Activated B cell treated with CpG ODN at 0.5 μM for 24 hours (primary cell): ENCODE results near the gene KRTAP10-11. TPM values are rescaled to one million over a fixed set of nuclear protein-coding genes. Genes with fewer than 3 reads are reported as not detected.

Experiments used
- ATAC-seq: fragments of 200-7000 bp; cut with Tn5 transposase; one replicate; pipeline ENCODE4 v1.10.0; 2021; ENCODE audit warnings: low read depth, mild to moderate bottlenecking, moderate library complexity
- CTCF ChIA-PET: fragments of 350-600 bp; sonication (Branson Sonifier 250); formaldehyde crosslinking; loops from one replicate; lab custom pipeline; 2021; ENCODE audit warnings: antibody characterized with exemption; lab: Charles Lee
- POLR2A ChIA-PET: fragments of 350-600 bp; sonication (Branson Sonifier 250); formaldehyde crosslinking; loops from one replicate; lab custom pipeline; 2021; ENCODE audit warnings: antibody characterized with exemption; lab: Charles Lee
- DNase-seq: peaks from one replicate; pipeline ENCODE4 v3.0.0; 2022
- H3K27ac Mint-ChIP-seq: one replicate; pipeline ENCODE4 v1.8.0; 2020; ENCODE audit warnings: mixed read lengths
- H3K27me3 Mint-ChIP-seq: one replicate; pipeline ENCODE4 v1.8.0; 2021; ENCODE audit warnings: mixed read lengths
- H3K36me3 Mint-ChIP-seq: one replicate; pipeline ENCODE4 v1.8.0; 2021; ENCODE audit warnings: low read depth, mixed read lengths
- H3K4me1 Mint-ChIP-seq: one replicate; pipeline ENCODE4 v1.8.0; 2021; ENCODE audit warnings: mixed read lengths
- H3K4me3 Mint-ChIP-seq: one replicate; pipeline ENCODE4 v1.8.0; 2020; ENCODE audit warnings: mild to moderate bottlenecking, mixed read lengths
- H3K9me3 Mint-ChIP-seq: one replicate; pipeline ENCODE4 v1.8.0; 2020; ENCODE audit warnings: mixed read lengths
- intact Hi-C: fragments of 100-400 bp; cut with micrococcal nuclease; formaldehyde crosslinking; loops from one replicate; pipeline ENCODE4 v1.15.1; 2024
- total RNA-seq: library from RNA; stranded (reverse); gene quantifications from 2 replicates; pipeline ENCODE4 v1.2.3, GENCODE V29; 2022
- TF ChIP-seq, protein P1 (sequence below): fragments of 200-600 bp; IDR thresholded peaks from one replicate; pipeline ENCODE4 v1.8.0; 2022; ENCODE audit warnings: antibody characterized with exemption, mild to moderate bottlenecking

KRTAP10-11 gene
- total RNA-seq, 1 donor from 2014 or later, result not detected

- Mint-ChIP-seq H3K4me1 (no peaks in the 10 kb centered on the region), H3K36me3 (peaks cover 2% of the 10 kb centered on the region), H3K27me3 (peaks cover 6% of the 10 kb centered on the region), H3K27ac (no peak overlapping the region), H3K9me3 (peaks cover 20% of the 10 kb centered on the region), H3K4me3 (no peak overlapping the region)
- ATAC-seq (no peak), DNase-seq (no peak)
- ChIA-PET POLR2A (no interaction called here), CTCF (no interaction called here)
- TF ChIP-seq, protein P1, sequence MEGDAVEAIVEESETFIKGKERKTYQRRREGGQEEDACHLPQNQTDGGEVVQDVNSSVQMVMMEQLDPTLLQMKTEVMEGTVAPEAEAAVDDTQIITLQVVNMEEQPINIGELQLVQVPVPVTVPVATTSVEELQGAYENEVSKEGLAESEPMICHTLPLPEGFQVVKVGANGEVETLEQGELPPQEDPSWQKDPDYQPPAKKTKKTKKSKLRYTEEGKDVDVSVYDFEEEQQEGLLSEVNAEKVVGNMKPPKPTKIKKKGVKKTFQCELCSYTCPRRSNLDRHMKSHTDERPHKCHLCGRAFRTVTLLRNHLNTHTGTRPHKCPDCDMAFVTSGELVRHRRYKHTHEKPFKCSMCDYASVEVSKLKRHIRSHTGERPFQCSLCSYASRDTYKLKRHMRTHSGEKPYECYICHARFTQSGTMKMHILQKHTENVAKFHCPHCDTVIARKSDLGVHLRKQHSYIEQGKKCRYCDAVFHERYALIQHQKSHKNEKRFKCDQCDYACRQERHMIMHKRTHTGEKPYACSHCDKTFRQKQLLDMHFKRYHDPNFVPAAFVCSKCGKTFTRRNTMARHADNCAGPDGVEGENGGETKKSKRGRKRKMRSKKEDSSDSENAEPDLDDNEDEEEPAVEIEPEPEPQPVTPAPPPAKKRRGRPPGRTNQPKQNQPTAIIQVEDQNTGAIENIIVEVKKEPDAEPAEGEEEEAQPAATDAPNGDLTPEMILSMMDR, result no peak
- intact Hi-C loops, result no loop called here
Measured at GRCh38 chr21:44647222-44647552, 973 bp downstream of the KRTAP10-11 start.

GRCh38 chr21:44648557-44649311 lies 2.5 kb downstream of the KRTAP10-11 start:
- no peak overlapping the region for H3K4me3 Mint-ChIP-seq
- no peaks in the 10 kb centered on the region for H3K36me3 Mint-ChIP-seq
- intact Hi-C loops, result no loop called here
- CTCF ChIA-PET, result no interaction called here
- no peak for ATAC-seq
- H3K27me3 Mint-ChIP-seq, result peaks cover 5% of the 10 kb centered on the region
- no peak for DNase-seq
- TF ChIP-seq, protein P1, result no peak
- H3K4me1 Mint-ChIP-seq, result no peaks in the 10 kb centered on the region
- POLR2A ChIA-PET, result no interaction called here
- H3K9me3 Mint-ChIP-seq, result peaks cover 12% of the 10 kb centered on the region
- no peak overlapping the region for H3K27ac Mint-ChIP-seq

DNA sequence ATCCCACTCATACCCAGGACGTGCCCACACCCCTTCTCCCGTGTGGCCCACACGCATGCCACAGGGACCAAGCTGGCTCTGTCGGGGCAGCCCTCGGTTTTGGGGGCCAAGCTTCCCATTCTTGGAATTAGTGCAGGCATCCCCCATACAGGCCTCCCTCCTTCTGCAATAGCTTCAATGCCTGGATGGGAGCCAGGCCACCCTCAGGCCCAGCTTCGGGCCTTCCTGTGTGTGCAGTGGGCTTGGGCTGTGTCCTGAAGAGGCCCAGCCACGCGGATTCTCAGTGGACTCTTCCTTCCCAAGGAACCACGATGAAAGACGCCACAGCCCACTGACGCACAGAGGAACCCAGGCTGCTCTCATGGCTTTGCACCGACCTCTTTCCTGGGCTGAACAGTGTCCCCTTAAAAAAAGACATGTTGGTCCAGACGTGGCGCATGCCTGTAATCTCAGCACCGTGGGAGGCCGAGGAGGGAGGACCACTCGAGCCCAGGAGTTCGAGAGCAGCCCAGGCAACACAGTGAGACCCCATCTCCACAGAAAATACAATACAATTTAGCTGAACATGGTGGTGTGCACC lies 3.4 kb downstream of the KRTAP10-11 start:
- CTCF ChIA-PET, result no interaction called here
- Mint-ChIP-seq H3K4me3 (no peak overlapping the region), H3K27ac (no peak overlapping the region), H3K36me3 (no peaks in the 10 kb centered on the region), H3K9me3 (peaks cover 5% of the 10 kb centered on the region), H3K27me3 (peaks cover 5% of the 10 kb centered on the region), H3K4me1 (no peaks in the 10 kb centered on the region)
- no peak for ATAC-seq
- POLR2A ChIA-PET, result no interaction called here
- no peak for DNase-seq
- TF ChIP-seq, protein P1, result no peak
- intact Hi-C loops, result no loop called here

DNA sequence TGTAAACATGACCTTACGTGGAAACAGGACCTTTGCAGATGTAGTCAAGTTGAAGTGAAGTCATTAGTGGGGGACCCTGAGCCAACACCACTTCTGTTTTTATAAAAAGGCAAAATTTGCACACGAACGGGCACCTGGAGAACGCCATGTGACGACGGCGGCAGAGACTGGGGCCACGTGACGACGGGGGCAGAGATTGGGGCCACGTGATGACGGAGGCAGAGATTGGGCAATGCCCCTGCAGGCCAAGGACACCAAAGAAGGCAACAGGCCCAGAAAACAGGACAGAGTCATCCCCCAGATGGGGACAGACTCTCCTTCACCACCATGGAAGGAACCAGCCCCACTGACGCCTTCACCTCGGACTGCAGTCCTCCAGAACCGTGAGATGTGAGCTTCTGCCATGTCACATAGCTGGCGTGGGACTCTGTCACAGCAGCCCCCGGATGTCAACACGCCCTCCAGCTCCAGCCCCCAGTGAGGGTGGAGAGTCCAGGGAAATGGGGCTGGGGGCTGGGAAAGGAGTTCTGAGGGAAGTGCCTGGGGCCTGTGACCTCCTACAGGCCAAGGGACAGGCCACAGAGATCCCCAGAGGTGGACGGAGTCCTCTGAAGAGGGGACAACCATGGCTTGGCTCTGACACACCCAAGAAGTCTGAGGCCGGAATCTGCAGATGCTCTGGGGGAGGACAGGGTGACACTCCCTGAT lies 4.2 kb downstream of the KRTAP10-11 start:
- Mint-ChIP-seq H3K4me1 (no peaks in the 10 kb centered on the region), H3K36me3 (no peaks in the 10 kb centered on the region), H3K27ac (no peak overlapping the region), H3K9me3 (no peaks in the 10 kb centered on the region), H3K4me3 (no peak overlapping the region), H3K27me3 (peaks cover 5% of the 10 kb centered on the region)
- ChIA-PET CTCF (no interaction called here), POLR2A (no interaction called here)
- TF ChIP-seq, protein P1, result no peak
- DNase-seq (no peak), ATAC-seq (no peak)
- intact Hi-C loops, result no loop called here

- H3K27ac Mint-ChIP-seq, result no peak overlapping the region
- CTCF ChIA-PET, result no interaction called here
- no peak overlapping the region for H3K4me3 Mint-ChIP-seq
- H3K36me3 Mint-ChIP-seq, result no peaks in the 10 kb centered on the region
- peaks cover 4% of the 10 kb centered on the region for H3K9me3 Mint-ChIP-seq
- TF ChIP-seq, protein P1, result no peak
- H3K27me3 Mint-ChIP-seq, result peaks cover 5% of the 10 kb centered on the region
- ATAC-seq (no peak), DNase-seq (no peak)
- intact Hi-C loops, result no loop called here
- H3K4me1 Mint-ChIP-seq, result no peaks in the 10 kb centered on the region
- POLR2A ChIA-PET, result no interaction called here
Measured at GRCh38 chr21:44650973-44651675, 4.9 kb downstream of the KRTAP10-11 start.
